Fibroblast of lung (primary cell): Measurements from ENCODE around the gene PLEKHG4B. TPM values are rescaled to one million over a fixed set of nuclear protein-coding genes. Genes with fewer than 3 reads are reported as not detected.

ENCODE experiments used
- DNase-seq, 2 donors: peaks; one replicate each; pipeline versions ENCODE4 v3.0.0 to v3.0.0-alpha.2; 2010; ENCODE audit warnings: low read depth in 2 of 2
- H2AFZ ChIP-seq: 2 replicates; pipeline ENCODE4 v1.5.1; 2012; ENCODE audit warnings: low read length, control low read depth, inconsistent platforms
- H3K27ac ChIP-seq: 2 replicates; pipeline ENCODE4 v1.5.1; 2011; ENCODE audit warnings: low read length, control low read depth; ENCODE audit not compliant: insufficient read depth
- H3K27me3 ChIP-seq: 2 replicates; pipeline ENCODE4 v1.5.1; 2011; ENCODE audit warnings: mild to moderate bottlenecking, low read length; ENCODE audit not compliant: control insufficient read depth, insufficient read depth
- H3K36me3 ChIP-seq: 2 replicates; pipeline ENCODE4 v1.5.1; 2011; ENCODE audit warnings: low read length; ENCODE audit not compliant: control insufficient read depth, insufficient read depth
- H3K4me1 ChIP-seq: 2 replicates; pipeline ENCODE4 v1.5.1; 2011; ENCODE audit warnings: low read length; ENCODE audit not compliant: control insufficient read depth, insufficient read depth; ENCODE audit errors: extremely low read depth
- H3K4me2 ChIP-seq: 2 replicates; pipeline ENCODE4 v1.5.1; 2011; ENCODE audit warnings: low read length, control low read depth; ENCODE audit not compliant: insufficient read depth; ENCODE audit errors: extremely low read depth
- H3K4me3 ChIP-seq, 4 experiments: fragments of 200-600 bp in 1 of 4; sonication (generic) in 1 of 4; replicated peaks in 1 of 4; 2 replicates each; pipeline ENCODE4 v1.5.1; 2011 to 2016; ENCODE audit warnings: low read length in 4 of 4, low read depth in 3 of 4, mild to moderate bottlenecking in 3 of 4, control low read depth in 2 of 4, inconsistent platforms in 1 of 4, mixed read lengths in 1 of 4; ENCODE audit not compliant: insufficient read depth in 1 of 4; ENCODE audit errors: control extremely low read depth in 1 of 4
- H3K79me2 ChIP-seq: 2 replicates; pipeline ENCODE4 v1.5.1; 2012; ENCODE audit warnings: mild to moderate bottlenecking, low read length, inconsistent platforms; ENCODE audit not compliant: control insufficient read depth, insufficient read depth
- H3K9ac ChIP-seq: 2 replicates; pipeline ENCODE4 v1.5.1; 2011; ENCODE audit warnings: mild to moderate bottlenecking, low read length, control low read depth; ENCODE audit not compliant: insufficient read depth
- H3K9me3 ChIP-seq: 2 replicates; pipeline ENCODE4 v1.5.1; 2012; ENCODE audit warnings: low read depth, low read length; ENCODE audit not compliant: control insufficient read depth, insufficient read depth
- H4K20me1 ChIP-seq: 2 replicates; pipeline ENCODE4 v1.5.1; 2011; ENCODE audit warnings: low read length; ENCODE audit not compliant: control insufficient read depth, insufficient read depth; ENCODE audit errors: extremely low read depth
- CTCF ChIP-seq, 2 donors: IDR thresholded peaks in 1 of 2; conservative IDR thresholded peaks in 1 of 2; 1 replicate in 1 of 2; 2 replicates in 1 of 2; pipeline ENCODE4 v1.5.1; 2011 to 2012; ENCODE audit warnings: low read length in 2 of 2, control low read depth in 1 of 2, inconsistent platforms in 1 of 2, low read depth in 1 of 2, mild to moderate bottlenecking in 1 of 2
- EZH2 ChIP-seq: IDR thresholded peaks from 2 replicates; pipeline ENCODE4 v1.5.1; 2012; ENCODE audit warnings: low read length, control low read depth, mild to moderate bottlenecking; ENCODE audit errors: missing control alignments
- polyA plus RNA-seq, 2 donors: library from polyadenylated mRNA; depleted of rRNA in 1 of 2; stranded (reverse) in 1 of 2; unstranded in 1 of 2; fragments of >200 nt; gene quantifications; 2 replicates each; pipeline ENCODE4 v1.2.1, GENCODE V29; 2011 to 2012; ENCODE audit warnings: missing spikeins in 1 of 2
- total RNA-seq: library from RNA; depleted of rRNA; stranded (reverse); fragments of >200 nt; gene quantifications from 2 replicates; pipeline ENCODE4 v1.2.1, GENCODE V29; 2014

The PLEKHG4B gene
- total and polyA plus RNA-seq, 2 donors (not counting 1 experiment from before 2014, with no cell fraction given): under 0.01 to 0.08 TPM

DNA sequence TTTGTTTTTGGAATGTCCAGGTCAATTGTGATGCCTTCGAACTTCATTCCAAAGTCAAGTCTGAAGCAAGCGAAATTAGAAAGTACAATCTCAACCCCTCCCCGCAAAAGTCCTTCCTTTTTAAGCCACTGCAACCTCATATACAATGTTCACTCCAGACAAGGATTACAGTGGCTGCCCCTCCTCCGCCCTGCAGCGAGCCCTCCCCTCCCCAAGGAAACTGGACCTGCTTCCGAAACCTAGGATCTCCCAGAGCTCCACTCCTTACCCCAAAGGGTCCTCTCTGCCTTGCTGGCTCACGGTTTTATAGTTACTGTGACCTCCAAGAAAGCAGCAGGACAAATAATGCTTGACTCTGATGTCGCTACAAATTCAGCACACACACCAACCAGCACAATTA, 109.7 kb downstream of the PLEKHG4B start:
- Histone ChIP-seq H3K27me3 (no peaks in the 10 kb centered on the region), H3K79me2 (no peaks in the 10 kb centered on the region), H3K27ac (no peak overlapping the region), H2AFZ (no peak overlapping the region), H4K20me1 (no peaks in the 10 kb centered on the region), H3K9ac (no peak overlapping the region), H3K36me3 (peaks cover 7% of the 10 kb centered on the region), H3K4me1 (no peaks in the 10 kb centered on the region), H3K9me3 (no peaks in the 10 kb centered on the region), H3K4me3 (no peak overlapping the region), H3K4me2 (no peak overlapping the region)
- no peak for TF ChIP-seq CTCF (conservative IDR thresholded peaks at IDR 0.05 in 1 of 2, IDR thresholded peaks at IDR 0.05 in 1 of 2; ENCODE audit: low read depth in 1 of 2, low read length in 2 of 2)
- no peak for DNase-seq

DNA sequence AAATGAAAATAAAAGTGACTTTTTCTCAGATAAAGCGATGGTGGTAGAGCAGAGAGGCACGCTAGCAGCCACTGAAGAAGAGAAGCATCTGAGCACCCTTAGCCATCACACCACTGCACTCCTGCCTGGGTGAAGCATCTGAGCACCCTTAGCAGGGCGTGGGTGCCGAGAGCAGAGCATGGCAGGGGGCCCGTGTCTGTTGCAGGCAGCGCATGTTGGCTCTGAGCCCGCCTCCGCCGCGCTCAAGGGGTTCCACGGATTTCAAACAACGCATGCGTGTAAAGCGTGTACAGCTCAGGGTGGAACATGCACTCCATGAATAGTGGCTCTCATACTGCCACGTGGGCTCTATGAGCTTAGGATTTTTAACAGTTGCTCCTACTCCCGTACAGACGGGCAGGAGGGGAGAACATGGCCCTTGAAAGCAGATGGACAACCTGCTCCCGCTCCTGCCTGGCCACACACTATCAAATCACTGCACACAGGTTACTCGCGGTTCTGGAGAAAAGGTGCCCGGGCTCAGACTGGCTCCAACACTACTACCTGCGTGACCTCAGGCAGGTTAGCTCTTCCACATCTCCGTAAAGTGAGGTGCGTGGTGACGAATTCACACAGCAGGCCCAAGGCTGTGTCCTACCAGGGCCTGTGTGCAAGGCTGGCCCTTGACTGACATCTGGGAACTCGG, 111.4 kb downstream of the PLEKHG4B start:
- H3K9me3 ChIP-seq: no peaks in the 10 kb centered on the region
- peaks cover 7% of the 10 kb centered on the region for H3K36me3 ChIP-seq
- no peak overlapping the region for H3K4me2 ChIP-seq
- no peak overlapping the region for H3K27ac ChIP-seq
- H3K9ac ChIP-seq: no peak overlapping the region
- DNase-seq: no peak
- H3K4me1 ChIP-seq: no peaks in the 10 kb centered on the region
- no peaks in the 10 kb centered on the region for H4K20me1 ChIP-seq
- no peak overlapping the region for H3K4me3 ChIP-seq
- H3K27me3 ChIP-seq: no peaks in the 10 kb centered on the region
- H3K79me2 ChIP-seq: peaks cover 11% of the 10 kb centered on the region
- TF ChIP-seq EZH2 (no peak), CTCF (conservative IDR thresholded peaks at IDR 0.05 in 1 of 2, IDR thresholded peaks at IDR 0.05 in 1 of 2; ENCODE audit: low read depth in 1 of 2, low read length in 2 of 2) (no peak)
- no peak overlapping the region for H2AFZ ChIP-seq

DNA sequence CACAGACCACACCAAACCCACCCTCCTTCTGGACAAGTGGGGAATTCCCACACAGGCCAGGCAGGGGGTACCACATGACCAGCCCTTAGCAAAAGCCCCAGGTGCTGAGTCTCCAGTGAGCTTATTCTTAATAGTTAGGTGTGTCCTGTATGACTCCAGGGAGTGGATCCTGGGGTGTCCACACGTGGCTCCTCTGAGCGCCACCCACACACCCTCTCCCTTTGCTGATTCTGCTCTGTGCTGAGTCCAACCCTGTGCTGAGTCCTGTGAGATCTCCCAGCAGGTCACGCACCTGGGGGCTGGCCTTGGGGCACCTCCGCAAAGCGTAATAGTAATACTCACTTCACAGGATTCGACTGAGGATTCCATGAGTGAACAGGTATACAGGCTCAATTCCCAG, 112.0 kb downstream of the PLEKHG4B start:
- Histone ChIP-seq H3K4me1 (no peaks in the 10 kb centered on the region), H3K27ac (no peak overlapping the region), H3K4me3 (no peak overlapping the region), H3K9me3 (no peaks in the 10 kb centered on the region), H3K79me2 (peaks cover 15% of the 10 kb centered on the region), H2AFZ (no peak overlapping the region), H4K20me1 (no peaks in the 10 kb centered on the region), H3K9ac (no peak overlapping the region), H3K4me2 (no peak overlapping the region), H3K27me3 (no peaks in the 10 kb centered on the region), H3K36me3 (peaks cover 7% of the 10 kb centered on the region)
- DNase-seq: no peak
- TF ChIP-seq EZH2 (no peak), CTCF (conservative IDR thresholded peaks at IDR 0.05 in 1 of 2, IDR thresholded peaks at IDR 0.05 in 1 of 2; ENCODE audit: low read depth in 1 of 2, low read length in 2 of 2) (no peak)
